HepG2 (cell line): ENCODE measurements around the gene PARP16. TPM values are rescaled to one million over a fixed set of nuclear protein-coding genes. Genes with fewer than 3 reads are reported as not detected.

ENCODE experiments used
- ATAC-seq: fragments of 200-7000 bp; cut with Tn5 transposase; 3 replicates; pipeline ENCODE4 v1.9.1; 2020; ENCODE audit warnings: mild to moderate bottlenecking, moderate library complexity
- BruUV-seq: library from RNA; stranded (reverse); fragments of 400-500 nt; replicated peaks from 2 replicates; lab custom pipeline; 2021; lab: Mats Ljungman, UMichigan
- CTCF ChIA-PET: fragments of 300-600 bp; formaldehyde crosslinking; extraction: SDS; loops from one replicate; lab custom pipeline; 2021; ENCODE audit warnings: low total read pairs, inconsistent platforms, low intra/inter-chr PET ratio; lab: Yijun Ruan, JAX
- POLR2A ChIA-PET: fragments of 350-600 bp; sonication (Branson Sonifier 250); formaldehyde crosslinking; loops from one replicate; lab custom pipeline; 2020; ENCODE audit warnings: antibody characterized with exemption, inconsistent platforms; lab: Yijun Ruan, JAX
- DNase-seq: peaks from one replicate; pipeline ENCODE4 v3.0.0-alpha.2; 2015; ENCODE audit warnings: low spot score
- FAIRE-seq: peaks from 3 replicates; lab custom pipeline; 2011; peaks lifted over from hg19 to GRCh38; lab: Jason Lieb, UNC
- H2AFZ ChIP-seq: one replicate; pipeline ENCODE4 v1.6.1; 2011; ENCODE audit warnings: low read length, inconsistent platforms
- H3K27ac ChIP-seq: fragments of 300-600 bp; 3 replicates; pipeline ENCODE4 v1.8.0; 2011; ENCODE audit warnings: mixed run types, mild to moderate bottlenecking, mixed read lengths, low read length, inconsistent platforms; ENCODE audit not compliant: insufficient read depth; ENCODE audit errors: extremely low read length
- H3K27me3 ChIP-seq, 2 experiments: fragments of 200-600 bp in 1 of 2; 2 replicates in 1 of 2; 3 replicates in 1 of 2; pipeline versions ENCODE4 v1.6.0 to v1.8.0; 2011; ENCODE audit warnings: low read length in 2 of 2, mild to moderate bottlenecking in 2 of 2, moderate library complexity in 2 of 2, inconsistent platforms in 1 of 2; ENCODE audit not compliant: insufficient read depth in 2 of 2, control insufficient read depth in 1 of 2
- H3K36me3 ChIP-seq, 2 experiments: fragments of 200-600 bp in 1 of 2; replicated peaks in 1 of 2; 2 replicates in 1 of 2; 3 replicates in 1 of 2; pipeline versions ENCODE4 v1.5.1 to v1.8.0; 2011; ENCODE audit warnings: low read length in 2 of 2, inconsistent platforms in 1 of 2; ENCODE audit not compliant: insufficient read depth in 2 of 2, control insufficient read depth in 1 of 2
- H3K4me1 ChIP-seq: 2 replicates; pipeline ENCODE4 v1.5.1; 2012; ENCODE audit warnings: low read length, inconsistent platforms; ENCODE audit not compliant: insufficient read depth
- H3K4me2 ChIP-seq: 2 replicates; pipeline ENCODE4 v1.6.0; 2011; ENCODE audit warnings: low read depth, low read length, inconsistent platforms
- H3K4me3 ChIP-seq, 3 experiments: fragments of 200-600 bp in 1 of 3; sonication (generic), shearing (Covaris generic) in 1 of 3; replicated peaks in 1 of 3; 2 replicates each; pipeline ENCODE4 v1.5.1; 2011 to 2016; ENCODE audit warnings: low read length in 3 of 3, inconsistent platforms in 2 of 3, low read depth in 2 of 3, mild to moderate bottlenecking in 2 of 3, control low read depth in 1 of 3, mixed read lengths in 1 of 3; ENCODE audit not compliant: insufficient read depth in 1 of 3
- H3K79me2 ChIP-seq: one replicate; pipeline ENCODE4 v1.6.1; 2011; ENCODE audit warnings: low read length, inconsistent platforms; ENCODE audit not compliant: insufficient read depth
- H3K9ac ChIP-seq: 2 replicates; pipeline ENCODE4 v1.6.0; 2011; ENCODE audit warnings: mild to moderate bottlenecking, low read depth, low read length, inconsistent platforms; ENCODE audit not compliant: insufficient read depth
- H3K9me3 ChIP-seq: 2 replicates; pipeline ENCODE4 v1.5.1; 2012; ENCODE audit warnings: mild to moderate bottlenecking, low read length
- H4K20me1 ChIP-seq: 2 replicates; pipeline ENCODE4 v1.6.0; 2011; ENCODE audit warnings: inconsistent platforms, mild to moderate bottlenecking, low read length, moderate library complexity; ENCODE audit not compliant: insufficient read depth
- AGO2 ChIP-seq: fragments of 200-400 bp; formaldehyde crosslinking; optimal IDR thresholded peaks from 2 replicates; pipeline ENCODE3; 2017; ENCODE audit warnings: mild to moderate bottlenecking, low read depth, low read length, moderate library complexity
- RBM22 ChIP-seq: fragments of 200-400 bp; formaldehyde crosslinking; optimal IDR thresholded peaks from 2 replicates; pipeline ENCODE3; 2017; ENCODE audit warnings: mild to moderate bottlenecking, low read length, moderate library complexity
- RFX3 ChIP-seq: IDR thresholded peaks from 2 replicates; pipeline ENCODE4 v1.6.1; 2016; ENCODE audit warnings: missing biosample characterization, missing genetic modification reagents
- WGBS: methylation state at CpG from one replicate; pipeline ENCODE4 v1.1.6; 2017; ENCODE audit warnings: low lambda C conversion rate; 5-methylcytosine and 5-hydroxymethylcytosine counted together
- in situ Hi-C: cut with HindIII; loops from 2 replicates; pipeline ENCODE4 v1.10.0; 2017; ENCODE audit warnings: low pct_unique_long_range_greater_than_20kb; ENCODE audit not compliant: extremely low pct_ligation_motif_present
- intact Hi-C: fragments of 100-400 bp; cut with micrococcal nuclease; formaldehyde crosslinking; loops from one replicate; pipeline ENCODE4 v1.10.0; 2022; ENCODE audit not compliant: unreplicated experiment
- polyA plus RNA-seq, 8 experiments: library from polyadenylated mRNA; depleted of rRNA in 3 of 8; stranded (reverse) in 7 of 8; unstranded in 1 of 8; fragments of >200 nt; fragmentation: Illumina TruSeq in 4 of 8; extraction: Trizol in 4 of 8; gene quantifications; 2 replicates each; pipeline versions ENCODE4 v1.2.1 to v1.2.3, GENCODE V29; 2011 to 2016; ENCODE audit warnings: low read depth in 4 of 8, missing spikeins in 1 of 8, mixed read lengths in 1 of 8; ENCODE audit not compliant: insufficient read depth in 1 of 8
- total RNA-seq, 5 experiments: library from RNA; depleted of rRNA; stranded (reverse); fragments of >200 nt; fragmentation: Illumina TruSeq; extraction: Trizol; gene quantifications; 2 replicates each; pipeline ENCODE4 v1.2.3, GENCODE V29; 2016; ENCODE audit warnings: low read depth in 1 of 5
- TF ChIP-seq, protein P1 (sequence below): sonication (generic); formaldehyde crosslinking; IDR thresholded peaks from 2 replicates; pipeline ENCODE4 v1.8.0; 2022; ENCODE audit warnings: mild to moderate bottlenecking, missing genetic modification reagents, moderate library complexity

Gene PARP16
- total and polyA plus RNA-seq, 2 of the 13 experiments (the other 11 are each of a cell fraction or from before 2014, with no cell fraction given): 6.8 to 7.6 TPM

GRCh38 chr15:65335278-65336055, 48.8 kb upstream of the PARP16 start:
- no peak overlapping the region for H3K4me3 ChIP-seq
- ATAC-seq (no peak), FAIRE-seq (no peak), DNase-seq (no peak)
- peaks cover 24 to 51% of the 10 kb centered on the region in 2 experiments; a peak in 4 of 5 replicates for H3K36me3 ChIP-seq
- H3K4me2 ChIP-seq: no peak overlapping the region
- no peak overlapping the region for H2AFZ ChIP-seq
- 96% methylated on average over 15 of the region's 19 CpGs for WGBS
- POLR2A ChIA-PET: no interaction called here
- intact Hi-C loops (no loop called here), in situ Hi-C loops (no loop called here)
- no peaks in the 10 kb centered on the region for H4K20me1 ChIP-seq
- peaks cover 8% of the 10 kb centered on the region for H3K79me2 ChIP-seq
- no peaks in the 10 kb centered on the region for H3K27me3 ChIP-seq
- CTCF ChIA-PET: no interaction called here
- no peaks in the 10 kb centered on the region for H3K9me3 ChIP-seq
- H3K9ac ChIP-seq: no peak overlapping the region
- no TSS peak for BruUV-seq
- peaks cover 10% of the 10 kb centered on the region for H3K4me1 ChIP-seq
- TF ChIP-seq RBM22: peak; percentile 49
- TF ChIP-seq, protein P1, sequence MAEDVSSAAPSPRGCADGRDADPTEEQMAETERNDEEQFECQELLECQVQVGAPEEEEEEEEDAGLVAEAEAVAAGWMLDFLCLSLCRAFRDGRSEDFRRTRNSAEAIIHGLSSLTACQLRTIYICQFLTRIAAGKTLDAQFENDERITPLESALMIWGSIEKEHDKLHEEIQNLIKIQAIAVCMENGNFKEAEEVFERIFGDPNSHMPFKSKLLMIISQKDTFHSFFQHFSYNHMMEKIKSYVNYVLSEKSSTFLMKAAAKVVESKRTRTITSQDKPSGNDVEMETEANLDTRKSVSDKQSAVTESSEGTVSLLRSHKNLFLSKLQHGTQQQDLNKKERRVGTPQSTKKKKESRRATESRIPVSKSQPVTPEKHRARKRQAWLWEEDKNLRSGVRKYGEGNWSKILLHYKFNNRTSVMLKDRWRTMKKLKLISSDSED (CRISPR knock-in tag): no peak
- H3K27ac ChIP-seq: no peak overlapping the region

DNA sequence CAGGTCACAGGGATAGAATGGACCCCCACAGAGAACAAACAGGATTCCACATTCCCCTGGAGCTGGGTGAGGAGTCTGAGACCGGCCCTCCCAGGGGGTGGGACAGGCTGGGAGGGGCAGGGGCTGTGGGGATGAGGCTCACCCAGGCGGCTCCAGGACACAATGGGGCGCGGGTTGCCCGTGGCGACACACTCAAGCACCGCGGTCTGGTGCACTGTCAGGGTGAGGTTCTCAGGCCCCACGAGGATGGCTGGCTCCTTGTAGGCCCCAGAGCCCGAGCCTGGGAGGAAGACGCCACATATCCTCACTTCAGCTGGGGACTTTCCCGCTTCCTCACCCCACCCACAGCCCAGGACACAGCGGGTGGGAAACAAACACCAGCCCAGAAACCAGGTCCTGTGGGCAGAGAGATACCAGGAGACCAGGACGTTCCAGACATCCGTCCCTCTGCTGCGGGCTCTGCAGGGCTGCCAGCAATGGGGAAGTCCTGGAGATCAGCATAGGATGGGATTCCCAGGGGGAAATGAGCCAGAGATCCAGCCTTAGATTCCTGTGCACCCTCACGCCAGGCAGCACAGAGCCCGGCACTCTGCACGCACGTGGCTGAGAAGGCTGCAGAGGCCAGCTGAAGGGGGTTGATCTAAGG, 48.0 kb upstream of the PARP16 start:
- ChIA-PET POLR2A (no interaction called here), CTCF (no interaction called here)
- in situ Hi-C loops (no loop called here), intact Hi-C loops (no loop called here)
- Histone ChIP-seq H2AFZ (no peak overlapping the region), H3K27me3 (no peaks in the 10 kb centered on the region), H3K4me2 (no peak overlapping the region), H3K27ac (no peak overlapping the region), H3K36me3 (peaks cover 27 to 59% of the 10 kb centered on the region in 2 experiments; a peak in 4 of 5 replicates), H3K4me1 (peaks cover 2% of the 10 kb centered on the region), H3K9ac (no peak overlapping the region), H3K9me3 (no peaks in the 10 kb centered on the region), H3K79me2 (peaks cover 6% of the 10 kb centered on the region), H4K20me1 (no peaks in the 10 kb centered on the region), H3K4me3 (no peak overlapping the region)
- BruUV-seq: no TSS peak
- TF ChIP-seq RFX3 (CRISPR knock-in tag) (no peak), AGO2 (peak; percentile 55)
- FAIRE-seq (no peak), ATAC-seq (no peak), DNase-seq (no peak)
- 98% methylated on average over 11 of the region's 20 CpGs for WGBS
